ENCODE data around the gene TENM4.

Gene TENM4

DNA sequence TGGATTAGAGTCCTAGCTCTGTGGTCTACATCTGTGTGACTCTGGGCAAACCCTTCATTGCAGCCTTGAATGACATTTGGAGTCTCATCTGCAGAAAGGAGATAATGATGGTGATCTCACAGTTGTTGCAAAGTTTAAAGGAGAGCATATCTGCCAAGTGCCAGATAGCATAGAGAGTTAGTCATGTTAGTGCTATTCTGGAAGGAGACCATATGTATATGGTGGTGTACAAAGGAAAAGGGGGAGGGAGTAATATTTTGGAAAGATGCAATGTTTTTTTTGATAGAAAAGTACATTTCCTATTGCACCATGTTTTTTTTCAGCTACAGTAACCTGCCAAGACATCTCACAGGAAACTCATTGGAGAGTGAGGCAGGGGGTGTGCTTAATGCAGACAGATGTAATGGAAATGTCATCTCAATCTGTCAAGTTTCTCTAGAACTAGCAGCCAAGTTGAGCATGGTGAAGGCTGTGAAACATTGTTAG lies 774.1 kb downstream of the TENM4 start:
- no peak for DNase-seq

DNA sequence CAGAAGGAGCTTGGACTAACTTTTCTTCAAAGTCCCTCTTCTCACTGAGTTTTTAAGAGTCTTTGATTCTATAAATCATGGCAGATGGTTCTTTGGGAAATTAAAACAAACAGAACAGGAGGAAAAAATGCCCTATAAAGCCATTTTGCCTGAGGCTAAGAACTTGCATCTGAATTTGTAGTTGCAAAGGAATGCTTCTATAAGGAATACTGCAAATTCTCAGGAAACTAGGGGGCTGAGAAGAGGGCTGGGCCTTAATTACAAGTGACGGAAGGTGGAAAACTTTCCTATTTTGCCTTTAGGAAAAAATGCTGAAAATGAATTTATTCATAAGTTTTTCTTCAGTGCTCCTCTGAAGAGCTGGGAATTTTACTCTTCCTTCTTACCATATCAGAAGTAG lies 776.2 kb downstream of the TENM4 start:
- DNase-seq: no peak

DNA sequence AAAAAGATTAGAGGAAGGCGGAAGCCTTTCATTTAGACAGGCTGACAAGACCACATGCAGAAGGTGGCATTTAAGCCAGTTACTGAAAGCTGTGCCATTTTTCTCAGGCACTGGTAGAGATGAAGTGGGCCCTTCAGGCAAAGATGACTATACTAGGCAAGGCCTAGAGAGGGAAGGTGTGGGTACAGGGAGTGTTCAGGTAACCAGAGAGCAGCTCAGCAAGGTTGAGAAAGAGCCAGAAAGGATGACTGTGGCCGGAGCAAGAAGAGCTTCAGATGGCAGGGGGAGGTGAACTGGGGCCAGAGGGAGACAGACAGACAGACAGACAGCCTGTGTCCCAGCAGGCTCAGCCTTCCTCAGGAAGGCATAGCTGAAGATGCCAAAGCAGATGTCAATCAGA lies 778.0 kb downstream of the TENM4 start:
- no peak for DNase-seq

DNA sequence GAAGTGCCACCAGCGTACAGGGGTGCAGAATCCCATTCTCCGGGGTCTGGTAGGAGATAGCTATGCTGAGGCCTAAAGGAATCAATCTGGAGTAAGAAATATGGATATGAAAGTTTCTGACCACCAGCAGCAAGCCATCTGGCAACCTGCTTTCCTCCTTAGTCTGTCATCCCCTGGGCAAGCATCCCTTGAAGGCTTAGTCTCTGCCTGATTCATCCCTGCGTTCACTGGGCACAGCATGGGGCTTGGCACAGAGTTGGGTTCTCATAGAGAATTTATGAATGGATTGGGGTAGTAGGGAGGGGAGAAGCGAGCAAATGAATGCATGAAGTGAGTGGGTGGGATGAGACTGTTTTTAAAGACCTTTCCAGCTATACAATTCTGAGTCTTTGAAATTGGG lies 780.4 kb downstream of the TENM4 start:
- no peak for DNase-seq

DNA sequence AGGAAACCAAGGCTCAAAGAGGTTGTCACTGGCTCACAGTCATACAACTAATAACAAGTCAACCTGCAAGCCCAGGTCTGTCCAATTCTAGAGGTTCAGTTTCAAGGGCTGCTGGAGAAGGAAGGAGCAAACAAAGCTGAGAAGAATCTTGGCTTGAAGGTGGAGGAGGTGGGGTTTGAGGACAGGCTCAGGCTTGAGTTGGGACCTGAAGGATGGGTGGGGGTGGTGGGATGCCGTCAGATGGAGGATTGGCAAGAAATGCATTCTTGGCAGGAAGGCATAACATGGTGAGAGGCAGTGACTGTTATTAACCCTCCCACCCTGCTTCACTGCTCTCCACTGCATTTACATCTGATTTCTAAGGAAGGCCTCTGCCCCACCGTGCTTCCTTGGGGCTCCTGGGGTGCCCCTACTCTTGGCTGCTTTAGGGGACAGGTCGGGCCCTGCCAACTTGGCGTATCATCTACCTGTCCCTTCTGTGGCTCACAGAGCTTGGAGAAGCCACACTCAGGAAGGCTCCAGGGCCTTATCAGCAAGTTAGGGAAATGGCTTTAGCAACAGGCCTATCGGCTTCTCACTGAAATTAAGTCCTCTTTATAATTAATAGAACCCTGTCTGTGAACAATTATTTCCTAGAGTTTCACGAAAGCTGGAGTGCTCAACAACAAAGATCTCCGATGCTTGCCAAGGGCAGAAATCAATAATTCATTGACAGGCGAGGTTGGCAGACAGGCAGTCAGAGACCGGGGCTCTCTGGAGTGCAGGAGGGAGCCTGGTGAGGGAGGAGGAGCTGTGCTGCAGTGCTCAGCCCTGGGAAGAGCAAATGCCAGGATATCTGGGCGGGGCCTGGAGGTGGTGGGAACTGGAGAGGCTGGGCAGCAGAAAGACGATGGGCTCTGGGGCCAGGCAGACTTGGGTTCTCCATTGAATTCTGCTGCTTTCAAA lies 781.2 kb downstream of the TENM4 start:
- no peak for DNase-seq

DNA sequence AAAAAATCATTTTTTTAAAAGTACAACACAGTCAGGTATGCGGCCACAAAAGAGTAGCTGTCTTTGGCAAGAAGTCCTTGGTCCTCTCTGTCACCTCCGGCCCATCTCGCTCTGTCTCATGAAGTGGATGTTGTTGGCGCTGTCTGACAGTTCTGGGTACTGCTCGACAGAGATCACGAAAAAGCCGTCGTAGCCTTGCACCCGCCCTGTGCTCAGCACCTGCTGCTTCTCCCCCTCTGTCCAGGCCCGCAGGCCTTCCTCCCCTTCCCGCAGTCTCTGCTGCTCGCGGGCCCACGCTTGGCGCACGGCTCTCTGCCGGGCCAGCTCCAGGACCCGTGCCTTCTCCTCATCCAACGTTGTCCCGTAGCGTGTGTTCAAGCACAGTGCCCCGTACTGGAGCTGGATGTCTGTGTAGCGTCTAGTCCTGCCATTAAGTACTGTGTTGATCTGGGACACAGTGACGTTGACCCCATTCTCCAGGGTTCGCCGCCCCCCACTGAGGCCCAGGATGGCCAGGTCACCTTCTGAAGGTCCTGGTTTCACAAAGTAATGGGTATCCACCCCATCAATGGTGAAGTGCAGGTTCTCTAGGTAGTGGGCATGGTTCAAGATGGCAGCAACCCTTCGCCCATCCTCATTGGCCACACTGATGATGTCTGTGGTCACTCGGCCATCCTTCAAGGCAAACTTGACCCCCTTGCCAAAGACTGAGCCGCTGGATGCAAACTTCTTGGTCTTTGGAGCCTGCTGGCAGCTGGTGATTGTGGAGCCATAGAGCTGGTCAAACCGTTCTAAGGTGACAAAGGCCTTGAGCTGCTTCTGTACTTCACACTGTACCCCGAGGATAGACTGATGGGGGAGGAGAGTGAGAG lies 782.6 kb downstream of the TENM4 start:
- no peak for DNase-seq

DNA sequence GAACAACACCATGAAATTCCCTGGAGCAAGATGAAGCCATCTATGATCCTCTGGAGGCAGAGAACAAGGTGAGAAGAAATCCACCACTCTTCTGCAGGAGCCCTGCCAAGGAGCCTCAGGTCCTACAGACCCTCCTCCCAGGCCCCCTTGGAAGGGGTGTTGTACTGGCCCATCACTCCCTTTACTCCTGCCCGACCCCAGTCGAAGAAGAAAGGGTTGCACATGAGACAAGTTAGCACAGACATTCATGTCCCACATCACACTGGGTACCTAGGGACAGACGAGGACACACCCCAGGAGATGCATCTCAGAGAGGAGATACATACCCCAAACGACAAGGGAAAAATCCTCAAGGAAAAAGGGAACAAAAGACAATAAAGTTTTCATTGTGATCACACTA lies 783.4 kb downstream of the TENM4 start:
- DNase-seq: no peak

DNA sequence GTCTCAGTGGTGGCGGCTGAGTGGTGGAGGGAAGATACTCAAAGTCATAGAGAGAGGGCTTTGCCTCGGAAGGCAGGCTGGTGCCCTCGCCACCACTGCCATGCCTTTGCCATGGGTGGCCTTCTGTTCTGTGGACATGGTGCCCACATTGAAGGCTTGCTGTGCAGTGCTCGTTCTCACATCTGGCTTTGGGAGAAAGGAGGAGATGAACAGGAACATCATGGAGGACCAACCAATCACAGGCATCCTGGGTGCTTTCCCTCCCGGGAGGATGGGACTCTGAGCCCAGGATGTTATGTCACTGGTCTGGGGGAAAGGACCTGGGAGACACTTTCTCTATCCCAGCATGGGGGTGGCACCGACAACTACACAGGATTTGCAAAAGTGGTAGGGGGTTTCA lies 783.8 kb downstream of the TENM4 start:
- DNase-seq: no peak

DNA sequence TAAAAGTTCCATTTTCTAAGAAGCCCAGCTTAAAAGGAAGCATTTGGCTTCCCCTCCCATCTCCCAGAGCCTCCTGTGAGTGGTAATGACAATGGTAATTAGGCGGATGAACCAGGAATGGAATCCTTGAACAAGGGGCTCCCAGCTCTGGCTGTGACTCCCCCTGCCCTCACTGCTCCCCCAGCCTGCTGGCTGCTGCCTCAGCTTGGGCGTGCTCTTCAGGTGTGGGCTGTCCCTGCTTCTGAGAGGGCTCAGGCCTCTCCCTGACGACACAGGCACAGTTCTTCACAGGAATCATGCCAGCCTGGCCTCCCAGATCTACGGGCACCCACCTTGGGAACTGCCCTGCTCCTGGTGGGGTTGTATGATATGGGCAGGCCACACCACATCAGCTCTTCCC lies 784.5 kb downstream of the TENM4 start:
- no peak for DNase-seq

DNA sequence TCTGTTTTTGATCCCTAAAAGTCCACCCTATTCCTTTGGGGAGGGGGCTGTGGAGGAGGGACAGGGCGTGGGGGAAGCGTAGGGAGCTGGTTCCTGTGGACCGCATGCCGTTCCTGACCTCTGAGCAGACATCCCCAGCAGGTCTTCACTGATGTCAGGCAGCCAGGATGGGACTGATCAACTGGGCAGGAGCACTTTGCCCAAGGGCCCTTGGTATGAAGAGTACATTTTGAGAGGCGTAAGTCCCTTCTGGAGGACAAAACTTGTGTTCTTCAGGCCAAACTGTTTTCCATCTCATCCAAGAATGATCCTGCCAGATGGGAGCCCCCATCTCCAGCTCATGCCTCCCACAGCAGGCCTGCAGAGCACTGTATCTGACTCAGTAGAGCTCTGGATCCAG lies 785.3 kb downstream of the TENM4 start:
- DNase-seq: no peak

DNA sequence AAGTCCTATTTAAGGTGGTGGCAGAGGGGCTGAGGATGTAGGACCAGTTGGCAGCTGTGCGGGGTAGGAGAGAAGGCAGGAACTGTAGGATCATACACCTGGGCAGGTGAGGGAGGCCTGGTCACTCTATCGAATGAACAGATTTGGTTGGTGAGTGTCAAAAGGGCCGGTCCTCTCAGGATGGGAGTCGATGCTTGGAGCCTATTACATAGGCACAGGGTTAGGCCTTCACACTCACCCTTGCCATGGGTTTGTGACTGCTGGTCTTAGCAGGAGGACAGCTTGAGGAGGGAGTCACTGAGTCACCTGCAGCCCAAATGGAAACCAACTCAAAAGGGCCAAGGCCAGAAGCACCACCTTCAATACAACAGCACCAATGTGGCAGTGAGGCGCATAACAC lies 786.0 kb downstream of the TENM4 start:
- DNase-seq: no peak

DNA sequence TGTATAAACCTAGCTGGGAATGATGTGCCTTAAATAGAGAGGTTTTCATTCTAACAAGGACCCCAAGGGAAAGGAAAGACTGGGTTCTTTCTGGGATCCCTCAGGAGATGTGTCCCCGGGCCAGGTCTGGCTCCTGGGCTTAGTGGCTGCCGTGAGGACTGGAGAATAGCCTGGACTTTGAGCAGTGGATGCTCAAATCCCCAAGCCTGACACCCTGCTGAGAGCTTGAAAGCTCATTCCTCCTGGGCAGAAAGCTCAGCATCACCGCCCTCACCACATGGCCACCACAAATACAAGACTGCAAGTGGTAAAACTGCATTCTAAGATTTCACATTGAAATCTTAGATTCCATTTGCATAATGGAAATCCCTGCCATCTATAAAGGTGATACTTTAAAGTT lies 786.8 kb downstream of the TENM4 start:
- no peak for DNase-seq

DNA sequence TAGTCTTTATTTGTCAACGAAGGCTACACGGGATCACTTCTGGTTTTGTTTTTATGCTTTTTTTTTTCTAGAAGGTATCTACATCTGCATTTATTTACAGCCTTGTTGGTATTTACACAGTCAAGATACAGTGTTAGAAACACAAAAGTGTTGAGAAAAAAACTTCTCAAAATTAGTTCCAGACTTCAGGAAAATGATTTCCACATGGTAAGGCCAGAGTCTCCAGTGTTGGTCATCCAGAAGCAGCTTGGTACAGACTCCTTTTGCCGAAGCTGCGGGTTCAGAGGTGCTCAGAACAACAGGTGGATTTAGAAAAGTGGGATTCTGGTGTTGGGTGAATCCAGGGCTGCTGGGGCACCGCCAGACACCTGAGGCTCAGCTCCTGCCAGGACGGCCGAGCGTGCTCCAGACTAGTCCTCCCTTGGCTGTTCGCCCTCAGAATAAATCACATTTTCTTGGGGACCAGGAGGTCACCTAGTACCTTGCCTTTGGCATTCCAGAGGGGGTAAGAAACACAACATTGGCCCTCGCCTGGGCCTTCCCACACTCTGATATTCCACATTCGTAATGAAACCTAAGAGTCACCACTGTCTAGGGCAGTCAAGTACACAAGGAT lies 787.4 kb downstream of the TENM4 start:
- no peak for DNase-seq

DNA sequence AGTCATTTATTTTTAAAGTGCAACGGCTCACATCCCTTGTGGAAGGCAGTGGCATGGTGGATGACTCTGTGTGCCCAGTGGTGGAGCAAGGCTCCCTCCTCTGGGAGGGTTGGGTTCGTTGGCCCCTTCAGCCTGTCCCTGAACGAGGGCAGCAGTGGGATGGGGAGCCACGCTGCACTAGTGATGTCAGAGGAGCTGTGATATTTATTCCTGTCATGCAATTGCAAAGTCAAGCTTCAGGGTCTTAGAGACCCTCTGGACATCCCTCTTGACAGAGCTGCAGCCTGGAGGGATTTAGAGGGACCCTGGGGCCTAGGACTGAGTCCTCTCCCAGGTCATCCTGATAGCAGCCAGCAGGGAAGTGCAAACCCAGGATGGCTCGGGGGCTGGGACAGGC lies 788.0 kb downstream of the TENM4 start:
- DNase-seq: no peak

DNA sequence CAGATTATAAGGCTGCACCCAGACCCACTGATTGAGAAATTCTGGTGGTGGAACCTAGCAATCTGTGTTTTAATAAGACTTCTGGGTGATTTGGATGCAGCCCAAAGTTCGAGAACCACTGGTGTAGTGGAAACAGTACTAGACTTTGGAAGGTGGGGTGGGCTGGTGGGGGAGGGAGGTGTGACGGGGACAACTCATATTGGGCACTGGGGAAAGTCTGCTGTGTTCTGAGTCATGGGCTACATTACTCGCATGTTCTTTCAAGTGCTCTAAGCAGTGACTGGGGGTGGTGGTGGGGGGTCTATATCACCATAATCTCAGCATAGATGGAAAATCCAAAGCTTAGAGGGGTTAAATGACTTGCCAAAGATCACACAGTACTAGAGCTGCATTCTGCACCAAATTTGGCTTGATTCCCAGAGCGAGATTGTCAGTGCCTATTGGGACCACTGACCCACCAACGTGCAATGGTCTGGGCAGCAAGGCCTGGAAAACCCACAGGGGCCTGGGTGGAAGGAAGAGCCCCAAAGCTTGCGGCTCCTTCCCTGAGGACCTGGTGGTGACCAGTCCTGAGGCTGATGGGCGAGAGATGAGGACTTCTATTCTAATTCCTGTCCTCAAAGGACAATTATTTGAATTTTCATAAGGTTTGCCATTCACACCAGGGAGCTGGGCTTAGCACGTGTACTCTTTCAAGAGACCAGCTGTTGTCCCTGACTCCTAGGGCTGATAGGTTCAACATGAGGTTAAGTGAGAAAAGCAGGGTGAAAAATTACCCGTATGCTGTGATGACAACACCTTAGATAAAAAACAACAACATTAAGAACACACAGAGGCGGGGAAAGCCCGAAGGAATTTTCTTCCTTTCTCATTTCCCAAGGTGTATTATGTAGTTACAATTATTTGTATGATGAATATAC lies 788.6 kb downstream of the TENM4 start:
- no peak for DNase-seq

DNA sequence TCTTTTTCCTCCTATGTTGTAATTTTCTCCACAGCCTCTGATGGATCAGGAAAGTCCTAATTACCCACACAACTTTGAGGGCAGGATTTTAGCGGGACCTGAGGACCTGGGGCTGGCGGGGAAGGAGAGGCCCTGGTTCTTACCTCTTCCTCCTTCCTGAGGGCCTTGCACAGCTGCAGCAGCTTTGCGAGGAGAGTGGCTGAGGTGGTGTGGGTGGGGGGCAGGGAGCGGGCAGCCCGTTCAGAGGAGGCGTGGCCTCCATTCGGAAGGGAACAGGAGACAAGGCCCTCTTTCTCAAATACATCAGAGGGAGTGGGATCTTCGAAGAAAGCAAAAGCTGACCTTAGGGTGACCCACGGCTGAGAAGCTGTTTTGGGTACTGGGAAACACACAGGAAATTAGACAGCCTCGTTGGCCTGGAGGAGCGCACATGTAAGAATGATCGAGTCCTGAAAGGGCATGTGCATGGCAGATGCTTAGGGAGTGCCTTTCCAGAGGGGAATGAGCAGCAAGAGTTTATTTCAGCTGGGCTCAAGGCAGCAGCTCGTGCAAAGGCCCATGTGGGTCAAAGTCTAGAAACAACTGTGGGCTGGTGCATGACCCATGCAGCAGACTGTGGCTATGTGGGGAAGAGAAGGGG lies 789.6 kb downstream of the TENM4 start:
- DNase-seq: no peak

DNA sequence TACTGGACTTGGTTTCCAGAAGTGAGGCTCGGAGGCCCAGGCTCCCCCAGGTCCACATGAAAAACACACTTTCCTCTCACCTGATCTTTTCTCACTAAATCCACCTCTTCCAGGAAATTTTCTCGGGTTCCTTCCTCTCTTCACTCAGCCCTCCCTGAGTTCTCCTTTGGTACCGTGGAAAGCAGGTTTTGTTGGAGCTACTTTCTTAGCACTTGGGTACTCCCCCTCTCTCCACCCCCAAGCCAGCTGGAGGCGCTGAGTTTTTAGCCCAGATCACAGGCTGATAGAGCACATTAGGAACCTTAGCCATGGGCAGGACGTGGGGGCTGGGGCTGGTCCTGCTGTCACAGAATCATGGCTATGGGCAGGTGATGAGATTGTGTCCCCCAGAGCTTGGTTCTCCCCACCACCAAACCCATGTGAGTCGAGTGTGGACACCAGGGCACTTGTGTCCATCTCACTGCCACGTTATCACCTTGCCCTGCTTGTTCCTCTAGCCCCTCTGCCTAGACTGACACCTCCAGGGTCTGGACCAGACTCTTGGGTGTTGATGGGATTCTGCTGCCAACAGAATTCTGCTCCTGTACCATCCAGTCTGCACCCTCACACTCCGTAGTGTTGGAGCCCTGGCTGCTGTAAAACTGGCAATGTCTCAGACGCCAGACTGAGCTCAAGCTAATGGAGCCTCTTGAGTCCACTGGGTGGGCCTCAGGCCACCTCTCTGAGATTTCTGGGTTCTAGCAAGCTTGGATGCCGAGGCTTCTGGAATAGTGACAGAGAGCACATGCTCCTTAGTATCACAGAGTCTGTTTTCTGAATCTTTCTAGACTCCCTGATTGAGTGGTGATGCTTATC lies 791.2 kb downstream of the TENM4 start:
- DNase-seq: no peak

DNA sequence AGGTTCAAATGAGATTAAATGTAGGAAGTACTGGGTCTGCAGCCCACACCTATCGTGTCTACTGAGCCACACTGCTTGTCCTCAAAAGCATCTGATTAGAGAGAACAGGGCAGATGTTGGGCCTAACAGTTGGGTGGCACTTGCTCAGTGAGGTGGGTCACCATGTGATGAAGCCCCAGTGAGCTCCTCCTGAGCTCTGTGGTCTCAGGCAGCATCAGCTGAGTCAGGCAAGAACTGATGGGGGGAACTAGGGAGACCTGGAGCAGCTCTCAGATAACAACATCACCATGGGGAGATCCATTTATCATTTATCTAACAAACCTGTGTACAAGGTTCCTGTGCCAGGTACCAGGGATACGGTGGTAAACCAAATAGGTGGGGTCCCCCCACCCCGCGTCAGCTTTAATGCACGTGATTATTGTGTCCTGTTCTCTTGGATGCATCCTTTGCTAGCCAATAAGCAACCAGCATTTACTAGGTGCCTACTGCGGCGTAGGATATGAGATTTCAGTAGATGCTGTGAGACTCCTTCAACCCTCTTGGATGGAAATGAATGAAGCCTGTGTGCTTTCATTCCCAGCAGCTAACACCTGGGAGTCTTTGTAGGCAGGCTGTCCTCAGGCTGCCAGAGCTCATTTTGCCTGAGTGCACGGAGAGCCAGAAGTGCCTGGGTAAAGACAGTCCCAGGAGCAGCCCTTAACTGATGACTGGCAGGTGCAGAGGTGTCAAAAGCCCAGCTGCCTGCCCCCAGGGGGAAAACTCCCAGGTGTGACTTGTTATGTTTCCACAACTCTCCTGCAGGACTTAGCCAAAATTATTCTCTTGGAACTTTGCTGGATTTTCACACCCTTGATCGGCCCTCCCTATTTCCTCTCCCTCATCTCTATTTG lies 792.6 kb downstream of the TENM4 start:
- no peak for DNase-seq

DNA sequence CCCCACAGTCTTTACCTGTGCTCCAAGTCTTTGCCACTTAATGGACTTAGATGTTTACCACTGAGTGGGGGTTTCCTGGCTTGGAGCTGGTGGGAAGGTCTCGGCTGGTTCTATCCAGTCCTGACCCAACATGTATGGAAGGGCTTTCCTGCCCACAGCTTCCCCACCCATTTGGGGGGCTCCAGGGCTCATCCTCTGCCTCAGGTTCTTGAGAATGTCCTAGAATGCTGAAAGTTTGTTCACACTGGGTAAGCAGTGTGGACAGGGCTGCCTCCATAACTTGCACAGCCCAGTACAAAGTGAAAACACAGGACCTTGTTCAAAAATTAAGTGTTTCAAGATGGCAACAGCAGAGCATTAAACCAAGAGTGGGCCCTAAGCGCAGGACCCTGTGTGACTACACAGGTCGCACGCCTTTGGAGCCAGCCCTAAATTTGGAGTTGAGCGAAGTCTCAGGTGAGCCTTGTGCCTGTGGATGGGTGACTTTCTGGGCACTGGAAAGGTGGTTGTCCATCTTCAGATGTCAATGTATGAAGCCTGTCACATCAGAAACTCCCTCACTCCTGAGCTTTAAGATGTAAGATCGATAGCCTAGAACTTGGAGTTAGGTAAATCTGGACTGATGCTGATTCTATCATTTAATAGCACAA lies 793.4 kb downstream of the TENM4 start:
- DNase-seq: no peak
